ENCODE results near the gene PSMB3.
A peak's percentile ranks its signal among the peaks of the same experiment; 100 is the strongest.
"Not testable (repeated sequence)": the region's sequence is repeated elsewhere in the genome, so short reads cannot be mapped to it uniquely, and the experiment has no call there.

The PSMB3 gene

GRCh38 chr17:38749223-38750043 is 3.1 kb upstream of the PSMB3 start:
- DNase-seq (ENCODE audit: low read depth) = no peak

- DNase-seq (ENCODE audit: low read depth) = no peak
These were observed 2.6 kb upstream of the PSMB3 start for GRCh38 chr17:38750044-38750311.

- DNase-seq (ENCODE audit: low read depth) = no peak
These were observed 2.0 kb upstream of the PSMB3 start for GRCh38 chr17:38750312-38751121.

GRCh38 chr17:38751144-38751807 is 1.3 kb upstream of the PSMB3 start:
- DNase-seq (ENCODE audit: low read depth) = no peak

- peak; percentile 62 for DNase-seq (ENCODE audit: low read depth)
These were observed 683 bp upstream of the PSMB3 start for GRCh38 chr17:38751808-38752307.

GRCh38 chr17:38753071-38753506 is 548 bp downstream of the PSMB3 start:
- DNase-seq (ENCODE audit: low read depth) = no peak

- no peak for DNase-seq (ENCODE audit: low read depth)
These were observed 9.1 kb downstream of the PSMB3 start for GRCh38 chr17:38761612-38762011.

- no peak for DNase-seq (ENCODE audit: low read depth)
These were observed 9.7 kb downstream of the PSMB3 start for GRCh38 chr17:38762231-38762630.

- DNase-seq (ENCODE audit: low read depth) = no peak
These were observed 13.8 kb downstream of the PSMB3 start for GRCh38 chr17:38766341-38766740.

- DNase-seq (ENCODE audit: low read depth) = no peak
These were observed 15.9 kb downstream of the PSMB3 start for GRCh38 chr17:38768417-38768816.

GRCh38 chr17:38773258-38773657 is 20.7 kb downstream of the PSMB3 start:
- no peak for DNase-seq (ENCODE audit: low read depth)

- DNase-seq (ENCODE audit: low read depth) = no peak
These were observed 25.2 kb downstream of the PSMB3 start for GRCh38 chr17:38777641-38778250.

- no peak for DNase-seq (ENCODE audit: low read depth)
These were observed 27.6 kb downstream of the PSMB3 start for GRCh38 chr17:38779965-38780752.

GRCh38 chr17:38783227-38783626 is 30.7 kb downstream of the PSMB3 start:
- no peak for DNase-seq (ENCODE audit: low read depth)

GRCh38 chr17:38786372-38786771 is 33.8 kb downstream of the PSMB3 start:
- no peak for DNase-seq (ENCODE audit: low read depth)

- DNase-seq (ENCODE audit: low read depth) = not testable (repeated sequence)
These were observed 35.5 kb downstream of the PSMB3 start for GRCh38 chr17:38787999-38788398.

GRCh38 chr17:38789185-38789584 is 36.6 kb downstream of the PSMB3 start:
- DNase-seq (ENCODE audit: low read depth) = no peak

- not testable (repeated sequence) for DNase-seq (ENCODE audit: low read depth)
These were observed 37.7 kb downstream of the PSMB3 start for GRCh38 chr17:38790148-38790707.

GRCh38 chr17:38791162-38791561 is 38.6 kb downstream of the PSMB3 start:
- DNase-seq (ENCODE audit: low read depth) = no peak

- DNase-seq (ENCODE audit: low read depth) = no peak
These were observed 41.7 kb downstream of the PSMB3 start for GRCh38 chr17:38794221-38794620.
